ENCODE results near the gene MSRB1. TPM values are rescaled to one million over a fixed set of nuclear protein-coding genes. Genes with fewer than 3 reads are reported as not detected.

Gene MSRB1
- total RNA-seq, 5 donors from 2014 or later (not counting 1 experiment from before 2014, with no cell fraction given), result 5.6 to 11.9 (median 9.6) TPM

DNA sequence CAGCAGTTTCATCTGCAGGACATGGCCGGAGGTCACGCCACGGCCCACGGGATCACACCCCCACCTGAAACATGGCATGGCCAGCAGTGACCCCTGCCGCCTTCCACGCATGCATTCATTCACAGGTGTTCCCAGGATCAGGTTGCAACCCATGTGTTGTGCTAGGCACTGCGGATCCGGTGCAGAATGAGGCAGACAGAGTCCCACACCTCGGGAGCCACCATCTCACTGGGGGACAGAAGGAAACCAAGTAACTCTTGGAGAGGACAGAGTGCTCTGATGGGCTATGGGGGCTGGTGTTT lies 4.3 kb upstream of the MSRB1 start:
- no peaks in the 10 kb centered on the region for H3K36me3 Mint-ChIP-seq
- peaks cover 2 to 12% of the 10 kb centered on the region in 2 experiments for H3K4me1 ChIP-seq (ENCODE audit: control insufficient read depth in 1 of 2, extremely low read depth in 1 of 2, insufficient read depth in 2 of 2, low read length in 2 of 2)
- peaks cover 4 to 13% (median 6%) of the 10 kb centered on the region in 3 donors for H3K4me1 Mint-ChIP-seq
- no peak for ATAC-seq (replicated peaks in 1 of 4)
- H3K27me3 ChIP-seq (replicated peaks in 1 of 2; ENCODE audit: control insufficient read depth in 2 of 2, extremely low read depth in 1 of 2, insufficient read depth in 2 of 2, low read length in 1 of 2), result peaks cover 0 to 8% of the 10 kb centered on the region in 2 experiments
- ChIA-PET POLR2A (no interaction called here), CTCF (no interaction called here)
- H3K27ac ChIP-seq (ENCODE audit: low read length), result no peak overlapping the region
- DNase-seq, result no peak
- no peak overlapping the region for H3K27ac Mint-ChIP-seq
- no peak overlapping the region for H3K4me3 ChIP-seq (ENCODE audit: control insufficient read depth in 1 of 2, extremely low read depth in 1 of 2, low read length in 1 of 2)
- H3K9me3 Mint-ChIP-seq, result no peaks in the 10 kb centered on the region
- 88% methylated on average over 9 of the region's 9 CpGs for WGBS (ENCODE audit: insufficient coverage)
- H3K27me3 Mint-ChIP-seq, result no peaks in the 10 kb centered on the region
- no peaks in the 10 kb centered on the region for H3K9me3 ChIP-seq
- H3K4me3 Mint-ChIP-seq, result no peak overlapping the region
- H3K36me3 ChIP-seq (ENCODE audit: control insufficient read depth in 2 of 2, extremely low read depth in 1 of 2, insufficient read depth in 1 of 2, low read length in 1 of 2), result no peaks in the 10 kb centered on the region

DNA sequence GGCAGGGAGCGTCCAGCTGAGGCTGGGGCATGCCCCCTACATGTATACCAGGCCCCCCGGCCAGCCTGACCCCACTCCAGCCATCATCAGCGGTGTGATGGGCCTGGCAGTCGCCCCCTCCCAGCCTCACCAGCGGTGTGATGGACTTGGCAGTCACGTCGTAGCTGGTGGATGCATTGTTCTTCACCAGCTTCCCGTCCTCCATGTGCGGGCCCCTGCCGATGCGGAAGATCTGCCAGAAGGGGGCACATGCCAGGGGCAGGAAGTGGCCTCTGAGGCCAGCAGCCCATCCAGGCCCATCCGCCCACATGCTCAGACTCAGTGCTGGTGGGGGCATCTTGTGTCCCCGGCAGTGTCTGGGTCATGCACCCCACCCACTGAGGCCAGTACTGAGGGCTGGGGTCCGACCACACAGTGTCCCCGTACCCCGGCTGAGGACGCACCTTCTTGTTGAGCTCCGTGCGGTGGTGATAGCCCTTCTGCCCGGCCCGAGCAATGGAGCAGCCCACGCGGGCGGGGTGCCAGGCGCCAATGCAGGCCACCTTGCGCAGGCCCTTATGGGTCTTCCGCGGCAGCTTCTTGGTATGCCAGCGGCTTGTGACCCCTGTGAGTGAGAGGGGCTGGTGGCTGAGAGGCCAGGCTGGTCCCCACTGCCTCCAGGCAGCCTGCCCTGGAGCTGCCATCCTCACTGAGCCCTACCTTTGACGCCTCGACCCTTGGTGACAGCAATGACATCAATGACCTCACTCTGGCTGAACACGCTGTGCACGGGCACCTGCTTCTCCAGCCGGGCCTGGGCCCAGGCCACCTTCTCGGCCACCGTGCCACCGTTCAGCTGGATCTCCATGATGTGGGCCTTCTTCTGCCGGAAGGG lies 3.7 kb upstream of the MSRB1 start:
- no peak overlapping the region for H3K4me3 Mint-ChIP-seq
- DNase-seq (no peak), ATAC-seq (replicated peaks in 1 of 4) (no peak)
- POLR2A ChIA-PET, result no interaction called here
- CTCF ChIA-PET, result no interaction called here
- no peaks in the 10 kb centered on the region for H3K9me3 Mint-ChIP-seq
- H3K4me1 Mint-ChIP-seq, result peaks cover 6 to 19% (median 10%) of the 10 kb centered on the region in 3 donors
- WGBS (ENCODE audit: insufficient coverage), result 88% methylated on average over 37 of the region's 38 CpGs
- H3K36me3 ChIP-seq (ENCODE audit: control insufficient read depth in 2 of 2, extremely low read depth in 1 of 2, insufficient read depth in 1 of 2, low read length in 1 of 2), result no peaks in the 10 kb centered on the region
- no peak overlapping the region for H3K4me3 ChIP-seq (ENCODE audit: control insufficient read depth in 1 of 2, extremely low read depth in 1 of 2, low read length in 1 of 2)
- no peaks in the 10 kb centered on the region for H3K9me3 ChIP-seq
- no peak overlapping the region for H3K27ac Mint-ChIP-seq
- no peak overlapping the region for H3K27ac ChIP-seq (ENCODE audit: low read length)
- H3K27me3 Mint-ChIP-seq, result no peaks in the 10 kb centered on the region
- peaks cover 2 to 18% of the 10 kb centered on the region in 2 experiments for H3K4me1 ChIP-seq (ENCODE audit: control insufficient read depth in 1 of 2, extremely low read depth in 1 of 2, insufficient read depth in 2 of 2, low read length in 2 of 2)
- no peaks in the 10 kb centered on the region for H3K36me3 Mint-ChIP-seq
- peaks cover 0 to 8% of the 10 kb centered on the region in 2 experiments for H3K27me3 ChIP-seq (replicated peaks in 1 of 2; ENCODE audit: control insufficient read depth in 2 of 2, extremely low read depth in 1 of 2, insufficient read depth in 2 of 2, low read length in 1 of 2)

DNA sequence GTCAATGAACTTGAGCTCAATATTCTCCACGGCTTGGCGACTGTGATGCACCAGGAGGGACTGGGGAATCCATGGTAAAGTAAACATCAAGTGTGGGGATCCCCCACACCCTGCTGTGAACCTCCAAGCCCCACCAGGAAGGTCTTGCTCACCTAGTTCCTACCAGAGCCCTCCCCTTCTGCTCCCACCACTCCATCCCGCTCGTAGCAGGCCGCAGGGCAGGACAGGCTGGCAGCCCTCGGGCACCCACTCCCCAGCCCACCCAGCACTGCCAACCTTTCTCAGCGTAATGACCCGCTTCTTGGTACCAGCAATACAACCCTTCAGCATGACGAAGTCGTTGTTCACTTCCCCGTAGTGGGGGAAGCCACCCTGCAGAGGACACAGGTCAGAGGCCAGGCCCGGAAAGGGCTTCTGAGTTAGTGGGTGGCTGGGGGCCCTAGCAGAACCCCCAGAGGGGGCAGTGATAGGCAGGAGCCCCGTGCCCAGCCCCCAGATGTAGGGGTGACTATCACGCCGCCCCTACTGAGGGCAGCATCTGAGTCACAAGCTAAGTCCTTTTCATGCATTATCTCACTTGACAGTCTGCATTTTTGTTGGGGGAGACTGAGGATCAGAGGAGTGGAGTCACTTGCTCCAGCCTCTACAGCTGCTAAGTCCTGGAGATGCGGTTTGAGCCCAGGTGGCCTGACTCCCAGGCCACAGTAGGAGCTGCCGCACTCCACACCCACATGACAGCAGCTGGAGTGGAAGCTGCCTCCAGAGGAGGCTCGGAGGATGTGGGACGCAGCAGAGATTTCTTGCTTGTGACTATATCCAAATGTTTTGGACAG lies 2.8 kb upstream of the MSRB1 start:
- H3K27ac ChIP-seq (ENCODE audit: low read length), result no peak overlapping the region
- H3K27me3 ChIP-seq (replicated peaks in 1 of 2; ENCODE audit: control insufficient read depth in 2 of 2, extremely low read depth in 1 of 2, insufficient read depth in 2 of 2, low read length in 1 of 2), result peaks cover 0 to 5% of the 10 kb centered on the region in 2 experiments
- no peak overlapping the region for H3K27ac Mint-ChIP-seq
- H3K4me1 Mint-ChIP-seq, result peaks cover 6 to 23% (median 14%) of the 10 kb centered on the region in 3 donors
- CTCF ChIA-PET, result no interaction called here
- peaks cover 0 to under 1% of the 10 kb centered on the region in 2 donors for H3K36me3 ChIP-seq (ENCODE audit: control insufficient read depth in 2 of 2, extremely low read depth in 1 of 2, insufficient read depth in 1 of 2, low read length in 1 of 2)
- H3K36me3 Mint-ChIP-seq, result no peaks in the 10 kb centered on the region
- no peaks in the 10 kb centered on the region for H3K9me3 Mint-ChIP-seq
- no peak for DNase-seq
- no peaks in the 10 kb centered on the region for H3K9me3 ChIP-seq
- H3K27me3 Mint-ChIP-seq, result no peaks in the 10 kb centered on the region
- H3K4me3 Mint-ChIP-seq, result no peak overlapping the region
- POLR2A ChIA-PET, result no interaction called here
- H3K4me3 ChIP-seq (ENCODE audit: control insufficient read depth in 1 of 2, extremely low read depth in 1 of 2, low read length in 1 of 2), result no peak overlapping the region
- no peak for ATAC-seq (replicated peaks in 1 of 4)
- H3K4me1 ChIP-seq (ENCODE audit: control insufficient read depth in 1 of 2, extremely low read depth in 1 of 2, insufficient read depth in 2 of 2, low read length in 2 of 2), result peaks cover 2 to 22% of the 10 kb centered on the region in 2 experiments
- 91% methylated on average over 13 of the region's 19 CpGs for WGBS (ENCODE audit: insufficient coverage)

DNA sequence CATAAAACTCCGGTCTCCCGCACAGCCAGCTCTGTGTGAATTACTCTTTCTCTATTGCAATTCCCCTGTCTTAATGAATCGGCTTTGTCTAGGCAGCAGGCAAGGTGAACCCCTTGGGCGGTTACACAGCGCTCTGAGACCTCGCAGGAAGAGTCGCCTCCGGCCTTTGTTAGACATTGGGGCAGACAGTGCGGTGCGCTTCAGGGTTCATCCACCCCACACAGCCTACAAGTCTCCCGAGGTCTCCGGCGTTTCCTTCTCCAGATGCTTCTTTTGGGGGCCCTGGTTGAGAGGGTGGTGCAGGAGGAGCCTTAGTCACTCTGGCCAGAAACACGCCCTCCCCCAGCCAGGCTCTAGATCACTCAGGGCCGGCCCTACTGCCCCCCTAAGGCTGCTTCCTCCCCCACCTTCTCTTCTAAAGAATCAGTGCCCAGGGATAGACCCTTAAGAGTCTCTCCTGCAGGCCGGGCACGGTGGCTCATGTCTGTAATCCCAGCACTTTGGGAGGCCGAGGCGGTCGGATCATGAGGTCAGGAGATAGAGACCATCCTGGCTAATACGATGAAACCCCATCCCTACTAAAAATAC lies 1.7 kb upstream of the MSRB1 start:
- WGBS (ENCODE audit: insufficient coverage), result 85% methylated on average over 5 of the region's 21 CpGs
- ChIA-PET CTCF (no interaction called here), POLR2A (interaction anchor here in 1 of 2 donors (0.7 kb wide), 1 partner anchor 20 kb away, joined by 11 read pairs; no protein-coding TSS in a partner anchor)
- Histone ChIP-seq H3K9me3 (no peaks in the 10 kb centered on the region), H3K4me1 (ENCODE audit: control insufficient read depth in 1 of 2, extremely low read depth in 1 of 2, insufficient read depth in 2 of 2, low read length in 2 of 2) (peaks cover 2 to 22% of the 10 kb centered on the region in 2 experiments), H3K27ac (ENCODE audit: low read length) (no peak overlapping the region), H3K36me3 (ENCODE audit: control insufficient read depth in 2 of 2, extremely low read depth in 1 of 2, insufficient read depth in 1 of 2, low read length in 1 of 2) (peaks cover 3 to 4% of the 10 kb centered on the region in 2 donors), H3K27me3 (replicated peaks in 1 of 2; ENCODE audit: control insufficient read depth in 2 of 2, extremely low read depth in 1 of 2, insufficient read depth in 2 of 2, low read length in 1 of 2) (no peaks in the 10 kb centered on the region), H3K4me3 (ENCODE audit: control insufficient read depth in 1 of 2, extremely low read depth in 1 of 2, low read length in 1 of 2) (no peak overlapping the region)
- no peaks in the 10 kb centered on the region for H3K36me3 Mint-ChIP-seq
- DNase-seq (no peak), ATAC-seq (replicated peaks in 1 of 4) (no peak)
- H3K27ac Mint-ChIP-seq, result no peak overlapping the region
- no peaks in the 10 kb centered on the region for H3K9me3 Mint-ChIP-seq
- H3K4me3 Mint-ChIP-seq, result peak overlapping the region; percentile 46 to 89 (median 63)
- H3K4me1 Mint-ChIP-seq, result peaks cover 6 to 23% (median 14%) of the 10 kb centered on the region in 3 donors
- no peaks in the 10 kb centered on the region for H3K27me3 Mint-ChIP-seq

DNA sequence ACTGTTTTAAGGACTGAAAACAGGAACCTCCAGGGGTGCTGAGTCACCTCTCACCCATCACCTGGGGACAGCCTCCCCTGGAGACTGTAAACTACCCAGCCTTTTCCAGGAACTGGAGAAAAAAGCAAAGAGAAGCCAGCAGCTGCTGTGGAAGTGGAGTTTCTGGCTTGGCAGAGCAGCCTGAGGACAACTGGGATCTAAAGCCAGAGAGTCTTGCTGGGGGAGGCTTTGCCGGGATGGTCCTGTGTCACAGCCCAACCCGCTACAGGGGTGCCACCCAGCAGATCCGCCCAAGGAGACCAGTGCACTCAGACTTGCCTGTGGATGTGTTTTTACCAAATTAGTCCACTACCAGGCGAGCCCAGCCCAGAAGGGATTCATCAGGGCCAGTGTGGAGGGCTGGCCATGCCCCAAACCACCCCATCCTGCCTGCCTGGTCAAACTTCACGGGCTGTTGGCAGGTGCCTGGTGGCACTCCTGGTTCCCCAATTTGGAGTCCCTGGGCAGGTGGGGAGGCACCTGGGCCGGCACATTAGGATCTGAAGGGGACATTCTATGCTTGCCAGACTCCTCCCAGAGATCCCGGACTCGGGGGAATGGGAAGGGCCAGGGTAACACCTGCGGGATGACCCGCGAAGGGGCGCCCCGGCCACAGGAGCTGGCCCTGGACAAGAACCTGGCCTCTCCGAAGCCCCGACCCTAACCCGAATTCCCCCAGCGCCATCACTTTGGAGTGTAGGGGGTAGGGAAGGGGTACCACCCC lies 771 bp downstream of the MSRB1 start:
- H3K36me3 ChIP-seq (ENCODE audit: control insufficient read depth in 2 of 2, extremely low read depth in 1 of 2, insufficient read depth in 1 of 2, low read length in 1 of 2), result peaks cover 7 to 21% of the 10 kb centered on the region in 2 donors

More for the DNA sequence above, 771 bp downstream of the MSRB1 start:
- Histone ChIP-seq H3K4me1 (ENCODE audit: control insufficient read depth in 1 of 2, extremely low read depth in 1 of 2, insufficient read depth in 2 of 2, low read length in 2 of 2) (peaks cover 2 to 22% of the 10 kb centered on the region in 2 experiments), H3K27me3 (replicated peaks in 1 of 2; ENCODE audit: control insufficient read depth in 2 of 2, extremely low read depth in 1 of 2, insufficient read depth in 2 of 2, low read length in 1 of 2) (no peaks in the 10 kb centered on the region), H3K27ac (ENCODE audit: low read length) (peak overlapping the region; percentile 25), H3K9me3 (no peaks in the 10 kb centered on the region), H3K4me3 (ENCODE audit: control insufficient read depth in 1 of 2, extremely low read depth in 1 of 2, low read length in 1 of 2) (peak overlapping the region; percentile 70 to 90)
- Mint-ChIP-seq H3K9me3 (no peaks in the 10 kb centered on the region), H3K36me3 (peaks cover 3% of the 10 kb centered on the region), H3K27ac (no peak overlapping the region), H3K4me1 (peaks cover 6 to 23% (median 14%) of the 10 kb centered on the region in 3 donors), H3K4me3 (peak overlapping the region; percentile 80 to 89 (median 82)), H3K27me3 (no peaks in the 10 kb centered on the region)
- peak in 1 of 35 experiments; percentile 32 for DNase-seq
- CTCF ChIA-PET, result interaction anchor here in 1 of 2 donors (0.6 to 1.1 kb wide), 3 partner anchors 15 to 160 kb away, joined by 3 to 5 read pairs (median 3); partner anchors contain the start of gene SPSB3
- no peak for ATAC-seq (replicated peaks in 1 of 4)
- 46% methylated on average over 5 of the region's 17 CpGs for WGBS (ENCODE audit: insufficient coverage)
- POLR2A ChIA-PET, result no interaction called here

Measured in T-cell (primary cell).